ENCODE data around the gene KDM2A.
A peak's percentile ranks its signal among the peaks of the same experiment; 100 is the strongest.

Gene KDM2A

GRCh38 chr11:67136156-67136555 lies 17.1 kb downstream of the KDM2A start:
- no peak for FAIRE-seq
- DNase-seq (ENCODE audit: insufficient read length, low spot score): no peak
- TF ChIP-seq POU2F2 (IDR thresholded peaks at IDR 0.05; ENCODE audit: low read depth, low read length) (no peak), POLR2A (IDR thresholded peaks at IDR 0.05; ENCODE audit: low read depth, low read length) (no peak), SPI1 (IDR thresholded peaks at IDR 0.05; ENCODE audit: low read depth, low read length) (no peak), PAX5 (IDR thresholded peaks at IDR 0.05; ENCODE audit: insufficient read depth, low read length, severe bottlenecking) (no peak), POLR2AphosphoS5 (IDR thresholded peaks at IDR 0.05; ENCODE audit: low read depth, low read length) (no peak), TAF1 (IDR thresholded peaks at IDR 0.05; ENCODE audit: low read depth, low read length) (no peak)

GRCh38 chr11:67138922-67139321 lies 19.9 kb downstream of the KDM2A start:
- FAIRE-seq (no peak), DNase-seq (ENCODE audit: insufficient read length, low spot score) (no peak)
- TF ChIP-seq POLR2AphosphoS5 (IDR thresholded peaks at IDR 0.05; ENCODE audit: low read depth, low read length) (no peak), POU2F2 (IDR thresholded peaks at IDR 0.05; ENCODE audit: low read depth, low read length) (no peak), PAX5 (IDR thresholded peaks at IDR 0.05; ENCODE audit: insufficient read depth, low read length, severe bottlenecking) (no peak), SPI1 (IDR thresholded peaks at IDR 0.05; ENCODE audit: low read depth, low read length) (no peak), TAF1 (IDR thresholded peaks at IDR 0.05; ENCODE audit: low read depth, low read length) (no peak), POLR2A (IDR thresholded peaks at IDR 0.05; ENCODE audit: low read depth, low read length) (no peak)

GRCh38 chr11:67146516-67147226 lies 27.6 kb downstream of the KDM2A start:
- DNase-seq (ENCODE audit: insufficient read length, low spot score): no peak
- no peak for FAIRE-seq
- no peak for TF ChIP-seq POLR2A (IDR thresholded peaks at IDR 0.05; ENCODE audit: low read depth, low read length)
- TF ChIP-seq POLR2AphosphoS5 (IDR thresholded peaks at IDR 0.05; ENCODE audit: low read depth, low read length): no peak
- TF ChIP-seq POU2F2 (IDR thresholded peaks at IDR 0.05; ENCODE audit: low read depth, low read length): no peak
- no peak for TF ChIP-seq PAX5 (IDR thresholded peaks at IDR 0.05; ENCODE audit: insufficient read depth, low read length, severe bottlenecking)
- TF ChIP-seq TAF1 (IDR thresholded peaks at IDR 0.05; ENCODE audit: low read depth, low read length): no peak
- TF ChIP-seq SPI1 (IDR thresholded peaks at IDR 0.05; ENCODE audit: low read depth, low read length): no peak

GRCh38 chr11:67153971-67154370 lies 34.9 kb downstream of the KDM2A start:
- no peak for FAIRE-seq
- TF ChIP-seq POU2F2 (IDR thresholded peaks at IDR 0.05; ENCODE audit: low read depth, low read length) (no peak), POLR2AphosphoS5 (IDR thresholded peaks at IDR 0.05; ENCODE audit: low read depth, low read length) (no peak), PAX5 (IDR thresholded peaks at IDR 0.05; ENCODE audit: insufficient read depth, low read length, severe bottlenecking) (no peak), SPI1 (IDR thresholded peaks at IDR 0.05; ENCODE audit: low read depth, low read length) (no peak), POLR2A (IDR thresholded peaks at IDR 0.05; ENCODE audit: low read depth, low read length) (no peak), TAF1 (IDR thresholded peaks at IDR 0.05; ENCODE audit: low read depth, low read length) (no peak)

GRCh38 chr11:67154726-67155125 lies 35.7 kb downstream of the KDM2A start:
- DNase-seq (ENCODE audit: insufficient read length, low spot score) (no peak), FAIRE-seq (no peak)
- no peak for TF ChIP-seq POLR2AphosphoS5 (IDR thresholded peaks at IDR 0.05; ENCODE audit: low read depth, low read length)
- no peak for TF ChIP-seq TAF1 (IDR thresholded peaks at IDR 0.05; ENCODE audit: low read depth, low read length)
- TF ChIP-seq PAX5 (IDR thresholded peaks at IDR 0.05; ENCODE audit: insufficient read depth, low read length, severe bottlenecking): no peak
- no peak for TF ChIP-seq POU2F2 (IDR thresholded peaks at IDR 0.05; ENCODE audit: low read depth, low read length)
- TF ChIP-seq POLR2A (IDR thresholded peaks at IDR 0.05; ENCODE audit: low read depth, low read length): no peak
- TF ChIP-seq SPI1 (IDR thresholded peaks at IDR 0.05; ENCODE audit: low read depth, low read length): no peak

More at GRCh38 chr11:67153971-67154370, 34.9 kb downstream of the KDM2A start:
- no peak for DNase-seq (ENCODE audit: insufficient read length, low spot score)

GRCh38 chr11:67157691-67158090 lies 38.6 kb downstream of the KDM2A start:
- no peak for FAIRE-seq
- DNase-seq (ENCODE audit: insufficient read length, low spot score): no peak
- TF ChIP-seq POLR2A (IDR thresholded peaks at IDR 0.05; ENCODE audit: low read depth, low read length) (no peak), SPI1 (IDR thresholded peaks at IDR 0.05; ENCODE audit: low read depth, low read length) (no peak), TAF1 (IDR thresholded peaks at IDR 0.05; ENCODE audit: low read depth, low read length) (no peak), PAX5 (IDR thresholded peaks at IDR 0.05; ENCODE audit: insufficient read depth, low read length, severe bottlenecking) (no peak), POLR2AphosphoS5 (IDR thresholded peaks at IDR 0.05; ENCODE audit: low read depth, low read length) (no peak), POU2F2 (IDR thresholded peaks at IDR 0.05; ENCODE audit: low read depth, low read length) (no peak)

GRCh38 chr11:67158221-67158620 lies 39.2 kb downstream of the KDM2A start:
- DNase-seq (ENCODE audit: insufficient read length, low spot score): no peak
- no peak for FAIRE-seq
- no peak for TF ChIP-seq POLR2AphosphoS5 (IDR thresholded peaks at IDR 0.05; ENCODE audit: low read depth, low read length)
- TF ChIP-seq POLR2A (IDR thresholded peaks at IDR 0.05; ENCODE audit: low read depth, low read length): no peak

- DNase-seq (ENCODE audit: insufficient read length, low spot score) (no peak), FAIRE-seq (peak; percentile 48)
- TF ChIP-seq POU2F2 (IDR thresholded peaks at IDR 0.05; ENCODE audit: low read depth, low read length) (no peak), POLR2A (IDR thresholded peaks at IDR 0.05; ENCODE audit: low read depth, low read length) (no peak), TAF1 (IDR thresholded peaks at IDR 0.05; ENCODE audit: low read depth, low read length) (no peak), POLR2AphosphoS5 (IDR thresholded peaks at IDR 0.05; ENCODE audit: low read depth, low read length) (no peak), SPI1 (IDR thresholded peaks at IDR 0.05; ENCODE audit: low read depth, low read length) (no peak), PAX5 (IDR thresholded peaks at IDR 0.05; ENCODE audit: insufficient read depth, low read length, severe bottlenecking) (no peak)
Measured at GRCh38 chr11:67160045-67160444, 41.0 kb downstream of the KDM2A start.

GRCh38 chr11:67160872-67161783 lies 42.1 kb downstream of the KDM2A start:
- no peak for TF ChIP-seq POLR2AphosphoS5 (IDR thresholded peaks at IDR 0.05; ENCODE audit: low read depth, low read length)
- no peak for TF ChIP-seq SPI1 (IDR thresholded peaks at IDR 0.05; ENCODE audit: low read depth, low read length)
- TF ChIP-seq POU2F2 (IDR thresholded peaks at IDR 0.05; ENCODE audit: low read depth, low read length): no peak
- TF ChIP-seq PAX5 (IDR thresholded peaks at IDR 0.05; ENCODE audit: insufficient read depth, low read length, severe bottlenecking): no peak
- TF ChIP-seq POLR2A (IDR thresholded peaks at IDR 0.05; ENCODE audit: low read depth, low read length): no peak
- TF ChIP-seq TAF1 (IDR thresholded peaks at IDR 0.05; ENCODE audit: low read depth, low read length): no peak
- DNase-seq (ENCODE audit: insufficient read length, low spot score) (no peak), FAIRE-seq (no peak)
